Fibroblast of villous mesenchyme (primary cell): Measurements from ENCODE around the gene EML5. TPM values are rescaled to one million over a fixed set of nuclear protein-coding genes. Genes with fewer than 3 reads are reported as not detected.

Source experiments
- DNase-seq: peaks from one replicate; pipeline ENCODE4 v3.0.0-alpha.2; 2010; ENCODE audit warnings: low read depth
- H3K4me3 ChIP-seq: 2 replicates; pipeline ENCODE4 v1.5.1; 2011; ENCODE audit warnings: low read depth, mild to moderate bottlenecking, low read length
- CTCF ChIP-seq: IDR thresholded peaks from 2 replicates; pipeline ENCODE4 v1.5.1; 2012; ENCODE audit warnings: low read depth, mild to moderate bottlenecking, low read length; ENCODE audit not compliant: insufficient read depth
- total RNA-seq: library from RNA; depleted of rRNA; stranded (reverse); fragments of >200 nt; gene quantifications from 2 replicates; pipeline ENCODE4 v1.2.3, GENCODE V29; 2012

The EML5 gene
- total RNA-seq, 1 donor, result 0.86 TPM

DNA sequence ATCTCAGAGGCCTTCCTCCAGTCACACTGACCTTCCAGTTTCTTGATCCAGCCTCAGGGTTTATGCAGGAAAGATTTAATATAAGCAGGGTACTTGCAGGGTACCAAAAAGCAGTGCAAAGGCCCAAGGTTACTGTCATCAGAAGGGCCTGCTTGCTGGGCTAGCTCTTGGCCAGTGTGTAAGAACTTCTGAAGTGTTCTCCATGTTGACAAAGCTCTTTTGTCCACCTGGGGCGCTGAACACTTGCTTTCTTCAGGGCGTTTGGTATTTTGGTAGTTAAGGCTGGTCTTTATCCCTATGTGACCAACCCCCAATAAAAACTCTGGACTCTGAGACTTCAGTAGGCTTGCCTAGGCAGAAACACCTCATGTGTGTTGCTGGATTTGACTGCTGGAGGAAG, 160.2 kb downstream of the EML5 start:
- DNase-seq, result no peak
- TF ChIP-seq CTCF, result no peak
- H3K4me3 ChIP-seq, result no peak overlapping the region

GRCh38 chr14:88631091-88631490, 161.7 kb downstream of the EML5 start:
- DNase-seq, result no peak
- TF ChIP-seq CTCF, result no peak
- no peak overlapping the region for H3K4me3 ChIP-seq

GRCh38 chr14:88630565-88630964, 162.2 kb downstream of the EML5 start:
- TF ChIP-seq CTCF, result no peak
- H3K4me3 ChIP-seq, result no peak overlapping the region
- DNase-seq, result peak; percentile 70

DNA sequence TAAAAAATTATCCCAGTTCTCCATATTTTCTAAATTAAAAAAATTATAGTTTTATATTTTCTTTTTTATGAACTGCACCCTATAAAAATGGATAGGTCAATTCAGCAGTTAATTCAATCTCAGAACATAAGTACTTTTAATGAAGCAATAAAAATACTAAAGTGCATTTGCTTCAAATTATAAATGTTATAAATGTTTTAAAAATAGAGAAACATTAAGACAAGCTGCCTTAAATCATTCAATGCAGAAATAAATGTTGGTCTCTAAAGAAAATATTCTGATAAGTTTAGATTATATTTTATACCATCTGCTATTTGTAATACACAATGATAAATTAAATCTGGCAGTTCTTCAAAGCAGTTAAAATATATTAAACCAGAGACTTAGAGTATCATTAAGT, 164.3 kb downstream of the EML5 start:
- DNase-seq, result no peak
- H3K4me3 ChIP-seq, result no peak overlapping the region
- TF ChIP-seq CTCF, result no peak

GRCh38 chr14:88628033-88628432, 164.7 kb downstream of the EML5 start:
- no peak for TF ChIP-seq CTCF

DNA sequence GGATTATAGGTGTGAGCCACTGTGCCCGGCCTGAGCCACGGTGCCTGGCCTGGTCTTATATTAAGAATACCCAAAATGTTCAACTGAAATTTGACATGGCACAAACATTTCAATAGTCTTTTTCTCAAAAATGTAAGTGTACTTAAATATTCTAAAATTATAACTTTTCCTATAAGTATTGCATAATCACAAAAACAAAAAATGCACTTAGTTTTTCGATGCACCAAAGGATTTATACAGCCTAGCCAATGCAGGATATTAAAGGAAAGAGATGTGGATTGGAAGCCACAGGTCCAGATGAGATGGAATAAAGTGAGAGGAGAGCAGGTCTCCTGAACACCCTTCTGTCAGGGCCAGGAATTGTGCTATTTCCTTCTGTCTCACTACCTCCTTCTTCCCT, 167.1 kb downstream of the EML5 start:
- DNase-seq, result no peak
- H3K4me3 ChIP-seq, result no peak overlapping the region
- no peak for TF ChIP-seq CTCF

More at GRCh38 chr14:88628033-88628432, 164.7 kb downstream of the EML5 start:
- DNase-seq, result no peak
- H3K4me3 ChIP-seq, result no peak overlapping the region

DNA sequence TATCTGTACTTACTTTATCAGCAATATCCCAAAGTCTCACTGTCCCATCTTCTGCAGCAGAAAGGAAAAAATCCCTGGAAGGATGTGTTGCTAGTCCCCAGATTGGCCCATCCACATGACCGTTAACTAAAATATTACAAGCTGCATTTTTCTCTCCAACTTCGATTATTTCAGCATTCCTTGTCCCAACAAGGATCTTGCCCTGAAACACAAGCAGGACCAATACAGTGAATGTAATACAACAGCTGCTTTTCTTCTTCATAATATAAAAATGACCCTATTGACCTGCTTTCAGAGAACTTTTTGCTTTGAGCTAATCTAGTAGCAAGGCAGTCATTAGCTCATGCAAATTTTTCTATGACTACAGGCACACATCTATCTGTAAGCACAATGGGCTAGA, 171.7 kb downstream of the EML5 start:
- no peak overlapping the region for H3K4me3 ChIP-seq
- DNase-seq, result no peak
- TF ChIP-seq CTCF, result no peak
